HG02763 (cell line): ENCODE data around the gene GLMN.

Experiments used
- ATAC-seq: cut with Tn5 transposase; IDR thresholded peaks from one replicate; pipeline ENCODE4 v1.9.1; 2021; ENCODE audit warnings: mild to moderate bottlenecking, moderate library complexity; ENCODE audit not compliant: unreplicated experiment

Gene GLMN

GRCh38 chr1:92298573-92299476, at the start of gene GLMN, which contains the start of gene RPAP2:
TSS of gene GLMN (minus strand) at chr1:92298987. CDS start at chr1:92297999, 988 bp downstream.
TSS of gene RPAP2 (plus strand) at chr1:92299059. CDS start at chr1:92299074, 15 bp downstream.
- ATAC-seq: peak; percentile 98

GRCh38 chr1:92346866-92347640, 48.3 kb upstream of the GLMN start:
- no peak for ATAC-seq

- no peak for ATAC-seq
These were observed 44.3 kb upstream of the GLMN start for GRCh38 chr1:92343061-92343460.

GRCh38 chr1:92342401-92342800, 43.6 kb upstream of the GLMN start:
- ATAC-seq: no peak

GRCh38 chr1:92340154-92340553, 41.4 kb upstream of the GLMN start:
- no peak for ATAC-seq

GRCh38 chr1:92333668-92334067, 34.9 kb upstream of the GLMN start:
- no peak for ATAC-seq

- ATAC-seq: no peak
These were observed 30.8 kb upstream of the GLMN start for GRCh38 chr1:92329347-92330129.

GRCh38 chr1:92327794-92328193, 29.0 kb upstream of the GLMN start:
- ATAC-seq: no peak

- no peak for ATAC-seq
These were observed 27.9 kb upstream of the GLMN start for GRCh38 chr1:92326681-92327080.

- no peak for ATAC-seq
These were observed 26.0 kb upstream of the GLMN start for GRCh38 chr1:92324784-92325183.

- ATAC-seq: no peak
These were observed 25.0 kb upstream of the GLMN start for GRCh38 chr1:92323473-92324453.

- ATAC-seq: no peak
These were observed 19.2 kb upstream of the GLMN start for GRCh38 chr1:92317836-92318493.

GRCh38 chr1:92315766-92316599, 17.2 kb upstream of the GLMN start:
- no peak for ATAC-seq

- ATAC-seq: no peak
These were observed 15.2 kb upstream of the GLMN start for GRCh38 chr1:92314024-92314423.

GRCh38 chr1:92310185-92310597, 11.4 kb upstream of the GLMN start:
- no peak for ATAC-seq

GRCh38 chr1:92307980-92308379, 9.2 kb upstream of the GLMN start:
- no peak for ATAC-seq

- no peak for ATAC-seq
These were observed 7.2 kb upstream of the GLMN start for GRCh38 chr1:92306020-92306419.

GRCh38 chr1:92301021-92301420, 2.2 kb upstream of the GLMN start:
- no peak for ATAC-seq
